HepG2 (cell line): ENCODE results near the gene PSMB3. TPM values are rescaled to one million over a fixed set of nuclear protein-coding genes. Genes with fewer than 3 reads are reported as not detected.

Source experiments
- ATF7-NPFF ChIP-seq: sonication (generic); formaldehyde crosslinking; IDR thresholded peaks from 2 replicates; pipeline ENCODE4 v1.8.1; 2023; ENCODE audit warnings: mild to moderate bottlenecking, low read depth, missing genetic modification reagents, moderate library complexity
- ATRX ChIP-seq: sonication (generic); formaldehyde crosslinking; IDR thresholded peaks from 2 replicates; pipeline ENCODE4 v1.4.0; 2020; ENCODE audit warnings: missing genetic modification reagents, borderline replicate concordance
- DBP ChIP-seq: sonication (generic); formaldehyde crosslinking; IDR thresholded peaks from 2 replicates; pipeline ENCODE4 v1.4.0; 2020; ENCODE audit warnings: missing genetic modification reagents; ENCODE audit errors: not compliant biosample characterization
- FOXJ3 ChIP-seq: sonication (generic); formaldehyde crosslinking; IDR thresholded peaks from 2 replicates; pipeline ENCODE4 v1.4.0; 2020; ENCODE audit warnings: missing genetic modification reagents, mild to moderate bottlenecking, borderline replicate concordance
- HNRNPH1 ChIP-seq: fragments of 200-400 bp; formaldehyde crosslinking; optimal IDR thresholded peaks from 2 replicates; pipeline ENCODE3; 2017; ENCODE audit warnings: mild to moderate bottlenecking, low read depth, low read length
- HOXA3 ChIP-seq: sonication (generic); formaldehyde crosslinking; IDR thresholded peaks from 2 replicates; pipeline ENCODE4 v1.5.0; 2020; ENCODE audit warnings: missing genetic modification reagents
- KMT2A ChIP-seq: sonication (generic); formaldehyde crosslinking; IDR thresholded peaks from 2 replicates; pipeline ENCODE4 v1.4.0; 2020; ENCODE audit warnings: missing genetic modification reagents
- MIXL1 ChIP-seq: IDR thresholded peaks from 2 replicates; pipeline ENCODE4 v1.6.1; 2016
- PATZ1 ChIP-seq: sonication (generic); formaldehyde crosslinking; IDR thresholded peaks from 2 replicates; pipeline ENCODE4 v1.4.0; 2020; ENCODE audit warnings: missing genetic modification reagents
- PAXIP1 ChIP-seq: sonication (generic); formaldehyde crosslinking; conservative IDR thresholded peaks from 2 replicates; pipeline ENCODE4 v1.4.0; 2020; ENCODE audit warnings: mild to moderate bottlenecking, missing genetic modification reagents, moderate library complexity
- POLR2G ChIP-seq: fragments of 200-400 bp; formaldehyde crosslinking; IDR thresholded peaks from 2 replicates; pipeline ENCODE4 v1.6.1; 2018; ENCODE audit warnings: mild to moderate bottlenecking, low read depth, low read length, moderate library complexity
- RFX5 ChIP-seq: IDR thresholded peaks from 2 replicates; pipeline ENCODE4 v1.6.1; 2011; ENCODE audit warnings: low read depth, low read length, improper control_type of control experiment
- TFE3 ChIP-seq: IDR thresholded peaks from 2 replicates; pipeline ENCODE4 v1.6.1; 2016
- ZBTB38 ChIP-seq: sonication (generic); formaldehyde crosslinking; IDR thresholded peaks from 2 replicates; pipeline ENCODE4 v1.5.1; 2020; ENCODE audit warnings: mild to moderate bottlenecking, missing genetic modification reagents
- ZFP36L2 ChIP-seq: sonication (generic); formaldehyde crosslinking; IDR thresholded peaks from 2 replicates; pipeline ENCODE4 v1.4.0; 2020; ENCODE audit warnings: missing genetic modification reagents
- ZNF333 ChIP-seq: sonication (generic); formaldehyde crosslinking; IDR thresholded peaks from 2 replicates; pipeline ENCODE4 v1.4.0; 2020; ENCODE audit warnings: mild to moderate bottlenecking, missing genetic modification reagents, borderline replicate concordance
- ZNF431 ChIP-seq: sonication (generic); formaldehyde crosslinking; IDR thresholded peaks from 2 replicates; pipeline ENCODE4 v1.9.0; 2022; ENCODE audit warnings: missing genetic modification reagents, low read depth, mild to moderate bottlenecking, borderline replicate concordance
- ZNF543 ChIP-seq: sonication (generic); formaldehyde crosslinking; IDR thresholded peaks from 2 replicates; pipeline ENCODE4 v1.4.0; 2020; ENCODE audit warnings: mild to moderate bottlenecking, missing genetic modification reagents
- ZNF550 ChIP-seq: sonication (generic); formaldehyde crosslinking; IDR thresholded peaks from 2 replicates; pipeline ENCODE4 v1.4.0; 2020; ENCODE audit warnings: mild to moderate bottlenecking, missing genetic modification reagents, borderline replicate concordance
- ZNF614 ChIP-seq: IDR thresholded peaks from 2 replicates; pipeline ENCODE4 v1.6.1; 2018; ENCODE audit warnings: missing biosample characterization, missing genetic modification reagents, inconsistent platforms, borderline replicate concordance
- ZNF761 ChIP-seq: sonication (generic); formaldehyde crosslinking; conservative IDR thresholded peaks from 2 replicates; pipeline ENCODE4 v1.4.0; 2020; ENCODE audit warnings: mild to moderate bottlenecking, missing genetic modification reagents
- ZNF841 ChIP-seq: sonication (generic); formaldehyde crosslinking; IDR thresholded peaks from 2 replicates; pipeline ENCODE4 v1.8.1; 2023; ENCODE audit warnings: missing genetic modification reagents, borderline replicate concordance
- polyA plus RNA-seq, 8 experiments: library from polyadenylated mRNA; depleted of rRNA in 3 of 8; stranded (reverse) in 7 of 8; unstranded in 1 of 8; fragments of >200 nt; fragmentation: Illumina TruSeq in 4 of 8; extraction: Trizol in 4 of 8; gene quantifications; 2 replicates each; pipeline versions ENCODE4 v1.2.1 to v1.2.3, GENCODE V29; 2011 to 2016; ENCODE audit warnings: low read depth in 4 of 8, missing spikeins in 1 of 8, mixed read lengths in 1 of 8; ENCODE audit not compliant: insufficient read depth in 1 of 8
- total RNA-seq, 5 experiments: library from RNA; depleted of rRNA; stranded (reverse); fragments of >200 nt; fragmentation: Illumina TruSeq; extraction: Trizol; gene quantifications; 2 replicates each; pipeline ENCODE4 v1.2.3, GENCODE V29; 2016; ENCODE audit warnings: low read depth in 1 of 5

Gene PSMB3
- total and polyA plus RNA-seq, 2 of the 13 experiments (the other 11 are each of a cell fraction or from before 2014, with no cell fraction given) = 366 to 517 TPM

GRCh38 chr17:38706505-38707216 is 45.9 kb upstream of the PSMB3 start (continued):
- TF ChIP-seq TFE3 (no peak), ZNF431 (no peak), ZNF614 (CRISPR knock-in tag) (no peak), MIXL1 (no peak), POLR2G (peak; percentile 26; the same call in 1 of the 2 replicates), ATRX (CRISPR knock-in tag) (no peak), ZNF841 (no peak), ATF7-NPFF (CRISPR knock-in tag) (no peak; the same call in 1 of the 2 replicates), HNRNPH1 (no peak), DBP (CRISPR knock-in tag) (no peak), ZNF761 (CRISPR knock-in tag) (no peak), PATZ1 (CRISPR knock-in tag) (no peak), ZFP36L2 (CRISPR knock-in tag) (no peak), ZNF543 (CRISPR knock-in tag) (no peak), HOXA3 (CRISPR knock-in tag) (0 out of 2 replicates have a peak, but pooled peaks have one; percentile 5), RFX5 (no peak), FOXJ3 (CRISPR knock-in tag) (no peak), KMT2A (0 out of 2 replicates have a peak, but pooled peaks have one; percentile 29), ZBTB38 (no peak; the same call in 1 of the 2 replicates), ZNF550 (CRISPR knock-in tag) (no peak), ZNF333 (CRISPR knock-in tag) (no peak), PAXIP1 (no peak)
